Kidney tubule cell (primary cell): ENCODE measurements around the gene ARSI.
"Not testable (repeated sequence)": the region's sequence is repeated elsewhere in the genome, so short reads cannot be mapped to it uniquely, and the experiment has no call there.

Experiments
- DNase-seq: peaks from one replicate; pipeline ENCODE4 v3.0.0-alpha.2; 2018; ENCODE audit warnings: low spot score

The ARSI gene

GRCh38 chr5:150265870-150266383 is 36.8 kb downstream of the ARSI start:
- DNase-seq, result no peak

- DNase-seq, result no peak
Observed at GRCh38 chr5:150264667-150265603, 37.8 kb downstream of the ARSI start.

- peak; percentile 93 for DNase-seq
Observed at GRCh38 chr5:150263801-150264621, 38.7 kb downstream of the ARSI start.

GRCh38 chr5:150263375-150263775 is 39.3 kb downstream of the ARSI start:
- no peak for DNase-seq

GRCh38 chr5:150262502-150262901 is 40.2 kb downstream of the ARSI start:
- no peak for DNase-seq

GRCh38 chr5:150261231-150261630 is 41.5 kb downstream of the ARSI start:
- DNase-seq, result peak; percentile 81

GRCh38 chr5:150258130-150258529 is 44.6 kb downstream of the ARSI start:
- DNase-seq, result peak; percentile 33

GRCh38 chr5:150257424-150257823 is 45.3 kb downstream of the ARSI start:
- no peak for DNase-seq

- DNase-seq, result no peak
Observed at GRCh38 chr5:150256410-150257064, 46.2 kb downstream of the ARSI start.

- no peak for DNase-seq
Observed at GRCh38 chr5:150255659-150256409, 46.9 kb downstream of the ARSI start.

GRCh38 chr5:150254774-150255173 is 47.9 kb downstream of the ARSI start:
- no peak for DNase-seq

- no peak for DNase-seq
Observed at GRCh38 chr5:150254363-150254762, 48.3 kb downstream of the ARSI start.

- no peak for DNase-seq
Observed at GRCh38 chr5:150253416-150254208, 49.1 kb downstream of the ARSI start.

- no peak for DNase-seq
Observed at GRCh38 chr5:150252489-150252888, 50.2 kb downstream of the ARSI start.

GRCh38 chr5:150251504-150251903 is 51.2 kb downstream of the ARSI start:
- no peak for DNase-seq

GRCh38 chr5:150249744-150250143 is 53.0 kb downstream of the ARSI start:
- DNase-seq, result no peak

- DNase-seq, result no peak
Observed at GRCh38 chr5:150248946-150249345, 53.8 kb downstream of the ARSI start.

- not testable (repeated sequence) for DNase-seq
Observed at GRCh38 chr5:150248493-150248892, 54.2 kb downstream of the ARSI start.

GRCh38 chr5:150247726-150248125 is 55.0 kb downstream of the ARSI start:
- DNase-seq, result no peak

GRCh38 chr5:150246835-150247234 is 55.9 kb downstream of the ARSI start:
- no peak for DNase-seq

- no peak for DNase-seq
Observed at GRCh38 chr5:150246429-150246828, 56.3 kb downstream of the ARSI start.
